Measurements from ENCODE around the gene LCN2.

LCN2 gene

DNA sequence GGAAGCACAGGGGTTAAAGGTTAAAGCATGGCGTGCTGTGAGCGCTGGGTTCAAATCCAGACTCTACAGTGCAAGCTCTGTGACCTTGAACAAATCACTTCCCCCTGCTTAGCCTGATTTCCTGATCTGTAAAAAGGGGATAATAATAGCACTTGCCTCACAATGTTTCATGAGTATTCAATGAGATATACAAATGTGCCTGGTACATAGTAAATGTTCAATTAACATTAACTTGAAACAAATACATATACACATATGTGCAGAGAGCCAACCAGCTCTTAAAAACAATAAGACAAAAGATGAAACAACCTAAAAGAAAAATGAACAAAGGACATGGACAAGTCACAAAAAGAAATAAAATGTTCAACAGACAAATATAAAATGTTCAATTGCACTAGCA, 38.1 kb downstream of the LCN2 start:
- no peak for TF ChIP-seq CTCF (conservative IDR thresholded peaks at IDR 0.05; ENCODE audit: low read length)
- no peak overlapping the region for H3K4me3 ChIP-seq (ENCODE audit: low read length)
- no peak for DNase-seq (ENCODE audit: low read depth)

GRCh38 chr9:128188209-128188608, 39.0 kb downstream of the LCN2 start:
- TF ChIP-seq CTCF (conservative IDR thresholded peaks at IDR 0.05; ENCODE audit: low read length): no peak
- no peak overlapping the region for H3K4me3 ChIP-seq (ENCODE audit: low read length)
- DNase-seq (ENCODE audit: low read depth): no peak

DNA sequence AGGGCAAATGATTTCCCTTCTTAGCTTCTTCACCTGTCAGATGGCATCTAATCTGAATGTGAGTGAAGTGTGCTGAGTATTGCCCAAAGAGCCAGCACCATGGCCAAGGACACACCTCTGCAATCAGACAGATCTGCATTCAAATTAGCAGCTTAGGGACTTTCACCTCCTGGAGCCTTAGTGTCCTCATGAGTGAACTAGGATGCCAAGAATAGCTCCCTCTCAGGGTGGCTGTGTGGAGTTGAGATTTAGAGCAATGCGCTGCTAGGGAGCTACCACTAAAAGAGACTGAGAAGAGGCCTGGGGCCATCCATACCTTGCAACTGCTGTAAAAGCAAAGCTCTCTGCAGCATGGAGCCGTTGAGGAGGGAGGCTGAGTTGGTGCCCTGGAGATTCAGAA, 40.8 kb downstream of the LCN2 start:
- no peak for DNase-seq (ENCODE audit: low read depth)
- H3K4me3 ChIP-seq (ENCODE audit: low read length): peak overlapping the region; percentile 87

GRCh38 chr9:128190516-128191405, 41.5 kb downstream of the LCN2 start:
- H3K4me3 ChIP-seq (ENCODE audit: low read length): peak overlapping the region; percentile 87
- peak; percentile 15 for DNase-seq (ENCODE audit: low read depth)
- TF ChIP-seq CTCF (conservative IDR thresholded peaks at IDR 0.05; ENCODE audit: low read length): no peak

More for the DNA sequence above, 40.8 kb downstream of the LCN2 start:
- no peak; the same call in 1 of the 2 replicates for TF ChIP-seq CTCF (conservative IDR thresholded peaks at IDR 0.05; ENCODE audit: low read length)

- peak within 1 kb of the TSS; percentile 87 for H3K4me3 ChIP-seq (ENCODE audit: low read length)
- DNase-seq (ENCODE audit: low read depth): peak; percentile 80
- peak; percentile 43 for TF ChIP-seq CTCF (conservative IDR thresholded peaks at IDR 0.05; ENCODE audit: low read length)
Observed at GRCh38 chr9:128191406-128192046, 42.3 kb downstream of the LCN2 start, which contains the start of gene CIZ1. TSS of gene CIZ1 (minus strand) at chr9:128191572. CDS start at chr9:128190857, 715 bp downstream.

DNA sequence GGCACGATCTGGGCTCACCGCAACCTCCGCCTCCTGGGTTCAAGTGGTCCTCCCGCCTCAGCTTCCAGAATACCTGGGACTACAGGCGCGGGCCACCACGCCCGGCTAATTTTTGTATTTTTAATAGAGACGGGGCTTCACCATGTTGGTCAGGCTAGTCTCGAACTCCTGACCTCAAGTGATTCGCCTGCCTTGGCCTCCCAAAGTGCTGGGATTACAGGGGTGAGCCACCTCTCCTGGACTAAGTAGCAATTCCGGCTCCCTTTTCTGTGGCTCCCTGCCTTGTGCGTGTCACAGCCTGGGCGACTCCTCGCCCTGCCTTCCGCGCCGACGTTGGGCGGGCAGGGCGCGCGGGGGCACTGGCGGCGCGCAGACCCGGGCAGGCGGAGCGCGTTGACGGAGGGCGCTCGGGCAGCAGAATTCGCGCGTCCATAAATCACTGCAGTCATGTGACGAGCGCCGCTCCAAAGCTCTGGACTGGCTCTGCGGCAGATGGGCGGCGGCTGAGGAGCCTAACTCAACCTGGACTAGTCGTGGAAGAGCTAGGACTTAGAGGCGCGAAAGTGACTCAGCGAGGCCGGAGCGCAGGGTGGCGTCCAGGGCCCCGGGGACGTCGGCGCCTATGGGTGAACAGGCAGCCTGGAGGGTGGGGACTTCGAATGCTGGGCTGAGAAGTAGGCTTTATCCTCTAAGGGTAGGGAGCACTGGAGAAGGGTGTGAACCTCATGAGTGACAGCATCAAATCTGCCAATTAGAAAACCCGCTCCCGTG, 43.5 kb downstream of the LCN2 start:
- peak overlapping the region; percentile 81 for H3K4me3 ChIP-seq (ENCODE audit: low read length)
- peak; percentile 91 for DNase-seq (ENCODE audit: low read depth)
- no peak for TF ChIP-seq CTCF (conservative IDR thresholded peaks at IDR 0.05; ENCODE audit: low read length)
